ENCODE results near the gene GLIS1. TPM values are rescaled to one million over a fixed set of nuclear protein-coding genes. Genes with fewer than 3 reads are reported as not detected.

The GLIS1 gene
- total and polyA plus RNA-seq, 10 of the 15 experiments (the other 5 are each of a cell fraction or from before 2014, with no cell fraction given) = not detected

DNA sequence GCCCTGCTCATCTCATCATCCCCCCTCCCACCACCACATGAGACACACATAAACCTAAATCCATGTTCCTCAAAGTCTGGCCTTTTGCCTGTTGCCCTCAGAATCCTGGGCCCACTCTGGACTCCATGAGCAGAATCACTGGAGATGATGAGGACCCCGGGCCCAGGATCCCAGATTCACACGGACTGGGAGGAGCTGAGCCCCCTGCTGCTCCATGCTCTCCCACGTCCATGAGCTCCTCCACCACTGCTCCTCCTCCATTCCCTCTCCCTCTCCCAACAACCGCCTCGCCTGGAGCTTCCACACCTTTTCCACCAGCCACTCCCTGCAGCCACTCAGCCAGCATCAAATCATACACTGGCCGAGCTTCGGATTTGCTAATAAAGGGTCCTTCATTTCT lies 47.6 kb downstream of the GLIS1 start:
- DNase-seq (ENCODE audit: low read depth, low spot score) (no peak), FAIRE-seq (no peak), ATAC-seq (no peak)
- intact Hi-C loops (cut with micrococcal nuclease; ENCODE audit: unreplicated experiment) (no loop called here), in situ Hi-C loops (cut with MboI) (no loop called here)
- ChIA-PET CTCF (interaction anchor here (1.2 kb wide), 1 partner anchor 247 kb away, joined by 4 read pairs; no protein-coding TSS in a partner anchor), SMC1A (ENCODE audit: uncharacterized antibody, unreplicated experiment) (interaction anchor here (1.1 kb wide), 1 partner anchor 9 kb away, joined by 4 read pairs; no protein-coding TSS in a partner anchor), RAD21 (ENCODE audit: unreplicated experiment) (no interaction called here), POLR2A (no interaction called here)
- Histone ChIP-seq H3K79me2 (ENCODE audit: control insufficient read depth, insufficient read depth, low read length) (no peaks in the 10 kb centered on the region), H3K36me3 (ENCODE audit: control insufficient read depth in 2 of 2, insufficient read depth in 2 of 2, low read length in 1 of 2) (no peaks in the 10 kb centered on the region), H3K4me1 (ENCODE audit: control insufficient read depth, insufficient read depth, low read length) (no peaks in the 10 kb centered on the region), H3K9me3 (replicated peaks; ENCODE audit: control insufficient read depth, insufficient read depth, low read length) (no peaks in the 10 kb centered on the region), H4K20me1 (ENCODE audit: control insufficient read depth, insufficient read depth) (no peaks in the 10 kb centered on the region), H3K4me3 (no peak overlapping the region), H3K27ac (ENCODE audit: control insufficient read depth, insufficient read depth) (no peak overlapping the region), H3K4me2 (ENCODE audit: control insufficient read depth, insufficient read depth) (no peak overlapping the region), H3K27me3 (replicated peaks in 1 of 2; ENCODE audit: control insufficient read depth in 2 of 2, insufficient read depth in 2 of 2, low read length in 1 of 2) (peaks cover 0 to 4% of the 10 kb centered on the region in 2 experiments; a peak in 3 of 4 replicates), H3K9ac (ENCODE audit: control insufficient read depth, insufficient read depth, low read length) (no peak overlapping the region), H2AFZ (ENCODE audit: control insufficient read depth, low read depth, low read length) (no peak overlapping the region)
- 0% methylated on average over 7 of the region's 7 CpGs for WGBS (ENCODE audit: insufficient coverage, insufficient replicate concordance, low lambda C conversion rate, missing lambda C conversion rate)
- BruUV-seq (replicated peaks) = no TSS peak
- TF ChIP-seq SMAD1 (IDR thresholded peaks at IDR 0.05; ENCODE audit: low read depth, partially characterized antibody) (no peak), NFYB (IDR thresholded peaks at IDR 0.05; ENCODE audit: insufficient read depth, low read depth, low read length) (no peak), PML (IDR thresholded peaks at IDR 0.05; ENCODE audit: low read length) (no peak), CBFB (IDR thresholded peaks at IDR 0.05; ENCODE audit: low read depth) (no peak), ZNF622 (IDR thresholded peaks at IDR 0.05) (no peak), NFXL1 (IDR thresholded peaks at IDR 0.05; ENCODE audit: borderline replicate concordance) (no peak), SUPT20H (IDR thresholded peaks at IDR 0.05; ENCODE audit: borderline replicate concordance, control insufficient read depth, low read depth, low read length) (no peak)
- TF ChIP-seq, protein P1, sequence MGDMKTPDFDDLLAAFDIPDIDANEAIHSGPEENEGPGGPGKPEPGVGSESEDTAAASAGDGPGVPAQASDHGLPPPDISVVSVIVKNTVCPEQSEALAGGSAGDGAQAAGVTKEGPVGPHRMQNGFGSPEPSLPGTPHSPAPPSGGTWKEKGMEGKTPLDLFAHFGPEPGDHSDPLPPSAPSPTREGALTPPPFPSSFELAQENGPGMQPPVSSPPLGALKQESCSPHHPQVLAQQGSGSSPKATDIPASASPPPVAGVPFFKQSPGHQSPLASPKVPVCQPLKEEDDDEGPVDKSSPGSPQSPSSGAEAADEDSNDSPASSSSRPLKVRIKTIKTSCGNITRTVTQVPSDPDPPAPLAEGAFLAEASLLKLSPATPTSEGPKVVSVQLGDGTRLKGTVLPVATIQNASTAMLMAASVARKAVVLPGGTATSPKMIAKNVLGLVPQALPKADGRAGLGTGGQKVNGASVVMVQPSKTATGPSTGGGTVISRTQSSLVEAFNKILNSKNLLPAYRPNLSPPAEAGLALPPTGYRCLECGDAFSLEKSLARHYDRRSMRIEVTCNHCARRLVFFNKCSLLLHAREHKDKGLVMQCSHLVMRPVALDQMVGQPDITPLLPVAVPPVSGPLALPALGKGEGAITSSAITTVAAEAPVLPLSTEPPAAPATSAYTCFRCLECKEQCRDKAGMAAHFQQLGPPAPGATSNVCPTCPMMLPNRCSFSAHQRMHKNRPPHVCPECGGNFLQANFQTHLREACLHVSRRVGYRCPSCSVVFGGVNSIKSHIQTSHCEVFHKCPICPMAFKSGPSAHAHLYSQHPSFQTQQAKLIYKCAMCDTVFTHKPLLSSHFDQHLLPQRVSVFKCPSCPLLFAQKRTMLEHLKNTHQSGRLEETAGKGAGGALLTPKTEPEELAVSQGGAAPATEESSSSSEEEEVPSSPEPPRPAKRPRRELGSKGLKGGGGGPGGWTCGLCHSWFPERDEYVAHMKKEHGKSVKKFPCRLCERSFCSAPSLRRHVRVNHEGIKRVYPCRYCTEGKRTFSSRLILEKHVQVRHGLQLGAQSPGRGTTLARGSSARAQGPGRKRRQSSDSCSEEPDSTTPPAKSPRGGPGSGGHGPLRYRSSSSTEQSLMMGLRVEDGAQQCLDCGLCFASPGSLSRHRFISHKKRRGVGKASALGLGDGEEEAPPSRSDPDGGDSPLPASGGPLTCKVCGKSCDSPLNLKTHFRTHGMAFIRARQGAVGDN (IDR thresholded peaks at IDR 0.05) = no peak
- TF ChIP-seq, protein P2, sequence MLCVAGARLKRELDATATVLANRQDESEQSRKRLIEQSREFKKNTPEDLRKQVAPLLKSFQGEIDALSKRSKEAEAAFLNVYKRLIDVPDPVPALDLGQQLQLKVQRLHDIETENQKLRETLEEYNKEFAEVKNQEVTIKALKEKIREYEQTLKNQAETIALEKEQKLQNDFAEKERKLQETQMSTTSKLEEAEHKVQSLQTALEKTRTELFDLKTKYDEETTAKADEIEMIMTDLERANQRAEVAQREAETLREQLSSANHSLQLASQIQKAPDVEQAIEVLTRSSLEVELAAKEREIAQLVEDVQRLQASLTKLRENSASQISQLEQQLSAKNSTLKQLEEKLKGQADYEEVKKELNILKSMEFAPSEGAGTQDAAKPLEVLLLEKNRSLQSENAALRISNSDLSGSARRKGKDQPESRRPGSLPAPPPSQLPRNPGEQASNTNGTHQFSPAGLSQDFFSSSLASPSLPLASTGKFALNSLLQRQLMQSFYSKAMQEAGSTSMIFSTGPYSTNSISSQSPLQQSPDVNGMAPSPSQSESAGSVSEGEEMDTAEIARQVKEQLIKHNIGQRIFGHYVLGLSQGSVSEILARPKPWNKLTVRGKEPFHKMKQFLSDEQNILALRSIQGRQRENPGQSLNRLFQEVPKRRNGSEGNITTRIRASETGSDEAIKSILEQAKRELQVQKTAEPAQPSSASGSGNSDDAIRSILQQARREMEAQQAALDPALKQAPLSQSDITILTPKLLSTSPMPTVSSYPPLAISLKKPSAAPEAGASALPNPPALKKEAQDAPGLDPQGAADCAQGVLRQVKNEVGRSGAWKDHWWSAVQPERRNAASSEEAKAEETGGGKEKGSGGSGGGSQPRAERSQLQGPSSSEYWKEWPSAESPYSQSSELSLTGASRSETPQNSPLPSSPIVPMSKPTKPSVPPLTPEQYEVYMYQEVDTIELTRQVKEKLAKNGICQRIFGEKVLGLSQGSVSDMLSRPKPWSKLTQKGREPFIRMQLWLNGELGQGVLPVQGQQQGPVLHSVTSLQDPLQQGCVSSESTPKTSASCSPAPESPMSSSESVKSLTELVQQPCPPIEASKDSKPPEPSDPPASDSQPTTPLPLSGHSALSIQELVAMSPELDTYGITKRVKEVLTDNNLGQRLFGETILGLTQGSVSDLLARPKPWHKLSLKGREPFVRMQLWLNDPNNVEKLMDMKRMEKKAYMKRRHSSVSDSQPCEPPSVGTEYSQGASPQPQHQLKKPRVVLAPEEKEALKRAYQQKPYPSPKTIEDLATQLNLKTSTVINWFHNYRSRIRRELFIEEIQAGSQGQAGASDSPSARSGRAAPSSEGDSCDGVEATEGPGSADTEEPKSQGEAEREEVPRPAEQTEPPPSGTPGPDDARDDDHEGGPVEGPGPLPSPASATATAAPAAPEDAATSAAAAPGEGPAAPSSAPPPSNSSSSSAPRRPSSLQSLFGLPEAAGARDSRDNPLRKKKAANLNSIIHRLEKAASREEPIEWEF (IDR thresholded peaks at IDR 0.05; ENCODE audit: insufficient replicate concordance, low read depth, low read length) = no peak
- TF ChIP-seq, protein P3, sequence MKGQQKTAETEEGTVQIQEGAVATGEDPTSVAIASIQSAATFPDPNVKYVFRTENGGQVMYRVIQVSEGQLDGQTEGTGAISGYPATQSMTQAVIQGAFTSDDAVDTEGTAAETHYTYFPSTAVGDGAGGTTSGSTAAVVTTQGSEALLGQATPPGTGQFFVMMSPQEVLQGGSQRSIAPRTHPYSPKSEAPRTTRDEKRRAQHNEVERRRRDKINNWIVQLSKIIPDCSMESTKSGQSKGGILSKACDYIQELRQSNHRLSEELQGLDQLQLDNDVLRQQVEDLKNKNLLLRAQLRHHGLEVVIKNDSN (IDR thresholded peaks at IDR 0.05; ENCODE audit: borderline replicate concordance, extremely low read length, insufficient read depth, low read depth, low read length) = no peak
- TF ChIP-seq, protein P4, sequence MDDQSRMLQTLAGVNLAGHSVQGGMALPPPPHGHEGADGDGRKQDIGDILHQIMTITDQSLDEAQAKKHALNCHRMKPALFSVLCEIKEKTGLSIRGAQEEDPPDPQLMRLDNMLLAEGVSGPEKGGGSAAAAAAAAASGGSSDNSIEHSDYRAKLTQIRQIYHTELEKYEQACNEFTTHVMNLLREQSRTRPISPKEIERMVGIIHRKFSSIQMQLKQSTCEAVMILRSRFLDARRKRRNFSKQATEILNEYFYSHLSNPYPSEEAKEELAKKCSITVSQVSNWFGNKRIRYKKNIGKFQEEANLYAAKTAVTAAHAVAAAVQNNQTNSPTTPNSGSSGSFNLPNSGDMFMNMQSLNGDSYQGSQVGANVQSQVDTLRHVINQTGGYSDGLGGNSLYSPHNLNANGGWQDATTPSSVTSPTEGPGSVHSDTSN (IDR thresholded peaks at IDR 0.05; ENCODE audit: insufficient replicate concordance, low read depth, low read length) = no peak
- TF ChIP-seq, protein P5, sequence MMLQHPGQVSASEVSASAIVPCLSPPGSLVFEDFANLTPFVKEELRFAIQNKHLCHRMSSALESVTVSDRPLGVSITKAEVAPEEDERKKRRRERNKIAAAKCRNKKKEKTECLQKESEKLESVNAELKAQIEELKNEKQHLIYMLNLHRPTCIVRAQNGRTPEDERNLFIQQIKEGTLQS (IDR thresholded peaks at IDR 0.05; ENCODE audit: borderline replicate concordance, extremely low read depth, low read depth, low read length) = no peak

All from GM12878 (cell line).